Colonic mucosa (tissue), 4 donors: Measurements from ENCODE around the gene PLCH1. TPM values are rescaled to one million over a fixed set of nuclear protein-coding genes. Genes with fewer than 3 reads are reported as not detected.

ENCODE experiments used
- DNase-seq: peaks from one replicate; pipeline ENCODE4 v3.0.0-alpha.2; 2020
- H3K27ac ChIP-seq: fragments of 200-600 bp; one replicate; pipeline ENCODE4 v1.8.0; 2021
- H3K27me3 ChIP-seq: fragments of 200-600 bp; one replicate; pipeline ENCODE4 v1.8.0; 2021
- H3K36me3 ChIP-seq: fragments of 200-600 bp; one replicate; pipeline ENCODE4 v1.8.0; 2021
- H3K4me1 ChIP-seq: fragments of 200-600 bp; one replicate; pipeline ENCODE4 v1.8.0; 2021; ENCODE audit warnings: mild to moderate bottlenecking
- H3K4me3 ChIP-seq: fragments of 200-600 bp; one replicate; pipeline ENCODE4 v1.8.0; 2021
- H3K9ac ChIP-seq, 2 donors: one replicate each; pipeline ENCODE4 v1.7.0; 2013; ENCODE audit warnings: control low read depth in 2 of 2, low read depth in 2 of 2, low read length in 2 of 2
- H3K9me3 ChIP-seq: fragments of 200-600 bp; one replicate; pipeline ENCODE4 v1.8.0; 2021
- CTCF ChIP-seq: fragments of 200-600 bp; IDR thresholded peaks from one replicate; pipeline ENCODE4 v1.8.0; 2022; ENCODE audit warnings: antibody characterized with exemption, mild to moderate bottlenecking
- intact Hi-C: fragments of 100-400 bp; cut with DNase I; formaldehyde crosslinking; loops from one replicate; pipeline ENCODE4 v1.14.1; 2022
- total RNA-seq, 2 donors: library from RNA; stranded (reverse); fragmentation: NEBNext Ultra II Directional in 1 of 2; extraction: Animal tissue kit (Norgen Biotek cat#: 25700) in 1 of 2; gene quantifications; one replicate each; pipeline ENCODE4 v1.2.1, GENCODE V29; 2021
- donor health status: healthy.
- donor health status: DM: no; HTN: no; CAD: no.
- donor health status: DM: no; HTN: no; CAD: no.

Gene PLCH1
- total RNA-seq, 2 donors from 2014 or later, result 8.2 to 11.0 TPM

- intact Hi-C loops, result no loop called here
- Histone ChIP-seq H3K4me1 (no peaks in the 10 kb centered on the region), H3K9me3 (no peaks in the 10 kb centered on the region), H3K9ac (no peak overlapping the region), H3K27me3 (no peaks in the 10 kb centered on the region), H3K27ac (no peak overlapping the region), H3K36me3 (no peaks in the 10 kb centered on the region), H3K4me3 (no peak overlapping the region)
- no peak for DNase-seq
- no peak for TF ChIP-seq CTCF
Observed at GRCh38 chr3:155431856-155432570, 312.9 kb downstream of the PLCH1 start.

GRCh38 chr3:155428563-155428962, 316.3 kb downstream of the PLCH1 start:
- H3K9ac ChIP-seq, result no peak overlapping the region
- no peaks in the 10 kb centered on the region for H3K36me3 ChIP-seq
- intact Hi-C loops, result no loop called here
- H3K9me3 ChIP-seq, result no peaks in the 10 kb centered on the region
- no peaks in the 10 kb centered on the region for H3K4me1 ChIP-seq
- no peak overlapping the region for H3K27ac ChIP-seq
- no peak overlapping the region for H3K4me3 ChIP-seq
- no peaks in the 10 kb centered on the region for H3K27me3 ChIP-seq
- no peak for DNase-seq
- TF ChIP-seq CTCF, result no peak

- DNase-seq, result no peak
- Histone ChIP-seq H3K4me3 (no peak overlapping the region), H3K9ac (no peak overlapping the region), H3K4me1 (no peaks in the 10 kb centered on the region), H3K36me3 (no peaks in the 10 kb centered on the region), H3K27me3 (no peaks in the 10 kb centered on the region), H3K27ac (no peak overlapping the region), H3K9me3 (no peaks in the 10 kb centered on the region)
- intact Hi-C loops, result no loop called here
- TF ChIP-seq CTCF, result no peak
Observed at GRCh38 chr3:155426524-155427230, 318.2 kb downstream of the PLCH1 start.

GRCh38 chr3:155425396-155425795, 319.5 kb downstream of the PLCH1 start:
- no peak for DNase-seq
- Histone ChIP-seq H3K27me3 (no peaks in the 10 kb centered on the region), H3K36me3 (no peaks in the 10 kb centered on the region), H3K9me3 (no peaks in the 10 kb centered on the region), H3K4me1 (no peaks in the 10 kb centered on the region), H3K4me3 (no peak overlapping the region), H3K27ac (no peak overlapping the region), H3K9ac (no peak overlapping the region)
- intact Hi-C loops, result no loop called here
- TF ChIP-seq CTCF, result no peak

GRCh38 chr3:155424323-155424710, 320.6 kb downstream of the PLCH1 start:
- Histone ChIP-seq H3K36me3 (no peaks in the 10 kb centered on the region), H3K9me3 (no peaks in the 10 kb centered on the region), H3K4me3 (no peak overlapping the region), H3K9ac (no peak overlapping the region), H3K27ac (no peak overlapping the region), H3K4me1 (no peaks in the 10 kb centered on the region), H3K27me3 (no peaks in the 10 kb centered on the region)
- no peak for DNase-seq
- TF ChIP-seq CTCF, result no peak
- intact Hi-C loops, result no loop called here
